RKO (cell line): ENCODE data around the gene EFNA2.
"Not testable (repeated sequence)": the region's sequence is repeated elsewhere in the genome, so short reads cannot be mapped to it uniquely, and the experiment has no call there.

Experiments
- DNase-seq: peaks from one replicate; pipeline ENCODE4 v3.0.0-alpha.2; 2016; ENCODE audit warnings: low spot score

EFNA2 gene

DNA sequence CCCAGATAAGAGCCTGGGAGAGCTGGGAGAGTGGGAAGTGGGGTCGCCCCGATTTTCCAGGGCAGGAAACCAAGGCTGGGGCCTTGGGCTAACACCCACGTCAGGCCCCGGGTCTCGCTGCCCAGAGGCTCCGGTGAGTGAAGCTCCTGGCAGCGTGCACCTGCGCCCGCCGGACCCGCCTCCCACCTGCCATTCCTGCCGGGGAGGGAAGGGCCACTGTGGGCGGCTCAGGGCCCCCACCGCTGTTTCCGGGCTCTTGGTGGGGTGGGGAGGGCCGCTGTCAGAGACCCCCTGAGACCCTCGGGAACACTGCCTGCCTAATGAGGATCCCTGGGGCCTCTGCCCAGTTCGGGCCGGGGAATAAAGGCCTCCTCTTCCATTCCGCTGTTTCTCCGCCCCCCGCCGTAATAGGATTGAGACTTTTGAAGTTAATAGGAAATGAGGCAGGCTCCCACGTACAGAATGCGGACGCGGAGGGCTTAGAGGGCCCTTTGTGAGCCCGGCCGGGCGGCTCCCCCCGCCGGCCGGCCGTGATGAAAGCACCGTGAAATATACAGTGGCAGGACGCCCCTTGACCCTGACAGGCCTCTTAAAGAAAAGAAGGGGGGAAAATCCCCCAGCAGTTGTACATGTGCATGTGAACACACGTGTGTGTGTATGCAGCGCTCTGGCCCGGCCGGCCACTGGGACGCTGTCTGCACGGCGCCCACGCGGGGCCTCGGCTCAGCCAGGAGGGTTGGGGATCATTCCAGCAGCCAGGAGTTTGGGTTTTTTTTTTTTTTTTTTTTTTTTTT, 33.2 kb downstream of the EFNA2 start:
- no peak for DNase-seq

DNA sequence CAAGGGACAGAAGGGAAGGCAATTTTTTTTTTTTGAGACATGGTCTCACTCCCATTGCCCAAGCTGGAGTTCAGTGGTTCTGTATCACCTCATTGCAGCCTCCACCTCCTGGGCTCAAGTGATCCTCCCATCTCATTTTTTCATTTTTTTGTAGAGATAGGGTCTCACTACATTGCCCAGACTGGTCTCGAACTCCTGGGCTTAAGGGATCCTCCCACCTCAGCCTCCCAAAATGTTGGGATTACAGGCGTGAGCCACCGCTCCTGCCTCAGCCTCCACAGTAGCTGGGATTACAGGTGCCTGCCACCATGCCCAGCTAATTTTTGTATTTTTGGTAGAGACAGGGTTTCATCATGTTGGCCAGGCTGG, 34.6 kb downstream of the EFNA2 start:
- not testable (repeated sequence) for DNase-seq

DNA sequence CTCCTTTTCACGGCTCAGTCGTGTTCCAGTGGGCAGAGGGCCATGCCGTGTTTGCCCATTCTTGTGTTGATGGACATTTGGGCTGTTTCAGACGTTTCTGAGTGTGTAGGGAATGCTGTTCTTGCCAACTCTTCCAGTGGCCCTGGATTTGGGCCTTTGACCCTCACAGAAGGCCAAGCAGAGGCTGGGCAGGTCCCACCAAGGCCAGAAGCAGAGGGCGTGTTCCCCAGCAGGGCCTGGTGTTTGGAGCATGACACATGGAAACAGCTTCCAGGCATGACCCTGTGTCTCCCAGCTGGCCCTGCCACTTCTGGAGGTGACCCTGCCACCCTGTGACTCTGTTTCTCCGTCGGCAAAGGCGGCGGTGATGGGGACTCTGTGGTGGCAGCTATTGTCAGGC, 35.9 kb downstream of the EFNA2 start:
- no peak for DNase-seq

DNA sequence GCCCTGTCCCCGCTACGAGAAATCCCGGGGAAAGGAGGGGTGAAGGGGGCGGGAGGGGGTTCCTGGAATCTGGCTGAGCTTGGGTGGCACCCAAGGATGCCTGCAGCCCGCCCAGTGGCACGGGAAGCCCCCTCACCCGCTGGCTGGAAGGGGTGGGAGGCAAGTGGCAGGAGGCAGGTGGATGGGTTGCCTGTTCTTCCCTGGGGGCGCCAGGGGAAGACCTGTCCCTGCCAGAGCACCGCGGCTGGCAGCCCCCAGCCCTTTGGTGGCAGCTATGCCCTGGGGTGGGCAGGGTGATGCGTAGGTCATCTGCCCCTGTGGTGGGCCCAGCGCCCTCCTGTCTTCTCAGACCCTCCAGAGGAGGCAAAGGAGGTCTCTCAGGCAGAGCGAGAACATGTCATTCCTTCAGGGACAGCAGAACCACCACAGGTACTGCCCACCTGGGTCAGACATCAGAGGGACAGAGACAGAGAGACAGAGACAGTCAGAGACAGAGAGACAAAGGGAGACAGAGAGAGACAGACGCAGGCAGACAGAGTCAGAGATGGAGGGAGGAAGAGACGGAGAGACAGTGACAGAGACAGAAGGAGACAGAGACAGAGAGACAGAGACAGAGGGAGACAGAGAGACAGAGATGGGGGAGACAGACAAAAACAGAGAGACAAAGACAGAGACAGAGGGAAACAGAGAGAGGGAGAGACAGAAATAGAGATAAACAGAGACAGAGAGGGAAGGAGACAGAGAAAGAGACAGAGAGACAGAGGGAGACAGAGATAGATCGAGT, 36.7 kb downstream of the EFNA2 start:
- no peak for DNase-seq

DNA sequence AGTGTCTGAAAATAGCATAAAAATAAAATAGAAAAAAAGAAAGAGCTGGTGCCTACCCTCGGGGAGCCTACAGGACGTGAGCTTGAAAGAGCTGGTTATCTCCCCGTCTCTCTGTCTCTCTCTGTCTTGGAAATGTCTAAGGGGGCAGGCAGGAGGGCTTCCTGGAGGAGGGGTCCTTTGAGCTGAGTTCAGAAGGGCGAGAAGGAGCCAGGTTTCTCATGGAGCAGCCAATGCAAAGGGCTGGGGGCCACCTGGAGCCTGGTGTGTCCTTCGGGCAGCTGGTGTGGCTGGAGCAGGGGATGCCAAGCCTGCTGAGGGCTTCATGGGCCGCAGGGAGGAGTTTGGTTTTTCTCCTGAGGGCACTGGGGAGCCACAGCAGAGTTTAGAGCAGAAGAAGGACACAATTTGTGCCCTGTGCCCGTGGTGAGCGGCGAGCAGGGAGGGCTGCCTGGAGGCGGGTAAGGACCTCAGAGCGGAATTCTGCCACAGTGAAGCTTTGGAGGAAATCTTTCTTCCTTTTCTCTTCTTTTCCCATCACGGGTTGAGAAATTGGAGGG, 38.7 kb downstream of the EFNA2 start:
- no peak for DNase-seq

DNA sequence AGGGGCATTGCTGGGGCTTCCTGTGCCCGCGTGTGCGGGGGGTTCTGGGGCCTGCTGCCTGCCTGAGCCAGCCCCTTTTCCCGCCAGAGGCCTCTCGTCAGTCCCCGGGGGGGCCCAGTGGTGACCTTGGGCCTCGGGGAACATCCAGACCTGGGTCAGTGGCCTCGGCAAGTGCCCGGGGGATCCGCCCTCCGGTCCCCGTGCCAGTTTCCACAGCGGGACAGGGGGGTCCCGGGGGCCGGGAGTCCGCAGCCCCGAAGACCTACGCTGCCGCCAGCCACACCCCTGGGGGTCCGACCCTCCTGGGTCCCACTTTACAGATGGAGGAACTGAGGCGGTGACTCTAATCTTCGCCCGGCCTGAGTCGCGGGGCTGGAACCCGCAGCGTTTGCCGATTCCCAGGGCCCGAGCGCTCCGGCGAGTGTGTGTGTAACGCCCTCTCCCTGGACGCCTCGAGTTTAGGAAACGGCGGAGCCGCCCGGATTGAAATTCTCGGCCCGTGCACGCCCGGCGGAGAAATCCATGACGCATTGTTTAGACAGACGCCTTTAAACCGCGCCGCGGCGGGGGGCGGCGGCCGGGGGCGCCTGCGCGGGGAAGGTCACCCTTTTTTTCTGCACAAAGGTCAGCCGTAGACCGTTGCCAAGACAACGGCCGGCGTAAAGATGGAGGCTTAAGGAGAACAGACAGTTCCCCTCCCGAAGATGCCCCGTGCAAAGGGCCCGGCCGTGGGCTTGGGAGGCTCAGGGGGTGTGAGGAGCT, 39.3 kb downstream of the EFNA2 start:
- DNase-seq, result peak; percentile 71

DNA sequence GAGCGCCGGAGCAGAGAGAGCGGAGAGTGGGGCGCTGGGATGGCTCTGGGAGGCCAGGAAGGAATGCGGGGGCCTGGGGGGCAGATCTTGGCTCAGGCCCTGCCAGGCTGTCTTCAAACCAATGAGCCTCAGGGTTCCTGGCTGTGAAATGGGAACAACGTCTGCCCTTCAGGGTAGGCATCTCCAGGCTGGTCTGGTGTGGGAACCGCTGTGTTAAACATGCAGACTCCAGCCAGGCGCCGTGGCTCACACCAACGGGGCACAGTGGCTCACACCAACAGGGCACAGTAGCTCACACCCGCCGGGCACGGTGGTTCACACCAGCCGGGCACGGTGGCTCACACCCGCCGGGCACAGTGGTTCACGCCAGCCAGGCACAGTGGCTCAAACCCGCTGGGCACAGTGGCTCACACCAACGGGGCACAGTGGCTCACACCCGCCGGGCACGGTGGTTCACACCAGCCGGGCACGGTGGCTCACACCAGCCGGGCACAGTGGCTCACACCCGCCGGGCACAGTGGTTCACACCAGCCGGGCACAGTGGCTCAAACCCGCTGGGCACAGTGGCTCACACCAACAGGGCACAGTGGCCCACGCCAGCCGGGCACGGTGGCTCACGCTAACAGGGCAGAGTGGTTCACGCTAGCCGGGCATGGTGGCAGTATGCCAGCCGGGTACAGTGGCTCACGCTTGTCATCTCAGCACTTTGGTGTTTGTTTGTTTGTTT, 40.1 kb downstream of the EFNA2 start:
- DNase-seq, result no peak

DNA sequence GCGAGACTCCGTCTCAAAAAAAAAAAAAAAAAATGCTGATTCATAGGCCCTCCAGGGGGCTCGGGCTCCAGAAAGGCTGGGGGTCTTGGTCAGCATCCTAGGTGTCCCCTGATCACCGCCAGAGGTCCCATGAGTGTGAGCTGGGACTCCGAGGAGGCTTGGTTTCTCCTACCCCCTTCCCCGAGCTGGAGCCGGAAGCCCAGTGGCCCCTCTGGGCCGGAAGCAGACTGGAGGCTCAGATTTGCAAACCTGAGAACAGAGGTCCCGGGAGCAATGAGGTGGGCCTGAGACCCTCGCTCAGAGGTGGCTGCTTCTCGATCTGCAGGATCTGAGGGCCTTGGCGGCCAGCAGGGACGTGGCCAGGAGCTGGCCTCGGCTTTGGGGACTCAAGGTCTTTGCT, 41.5 kb downstream of the EFNA2 start:
- DNase-seq, result no peak

DNA sequence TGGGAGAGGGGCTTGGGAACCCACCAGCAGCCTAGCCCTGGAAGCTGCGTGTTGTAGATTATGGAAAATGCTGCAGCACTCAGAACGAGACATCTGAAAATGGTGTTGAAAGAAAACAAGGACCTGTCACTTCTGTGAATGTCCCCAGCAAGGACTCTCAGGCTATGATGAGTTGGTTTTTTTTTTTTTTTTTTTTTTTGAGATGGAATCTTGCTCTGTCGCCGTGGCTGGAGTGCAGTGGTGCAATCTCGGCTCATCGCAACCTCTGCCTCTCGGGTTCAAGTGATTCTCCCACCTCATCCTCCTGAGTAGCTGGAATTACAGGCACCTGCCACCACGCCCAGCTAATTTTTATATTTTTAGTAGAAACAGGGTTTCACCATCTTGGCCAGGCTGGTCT, 46.5 kb downstream of the EFNA2 start:
- not testable (repeated sequence) for DNase-seq

DNA sequence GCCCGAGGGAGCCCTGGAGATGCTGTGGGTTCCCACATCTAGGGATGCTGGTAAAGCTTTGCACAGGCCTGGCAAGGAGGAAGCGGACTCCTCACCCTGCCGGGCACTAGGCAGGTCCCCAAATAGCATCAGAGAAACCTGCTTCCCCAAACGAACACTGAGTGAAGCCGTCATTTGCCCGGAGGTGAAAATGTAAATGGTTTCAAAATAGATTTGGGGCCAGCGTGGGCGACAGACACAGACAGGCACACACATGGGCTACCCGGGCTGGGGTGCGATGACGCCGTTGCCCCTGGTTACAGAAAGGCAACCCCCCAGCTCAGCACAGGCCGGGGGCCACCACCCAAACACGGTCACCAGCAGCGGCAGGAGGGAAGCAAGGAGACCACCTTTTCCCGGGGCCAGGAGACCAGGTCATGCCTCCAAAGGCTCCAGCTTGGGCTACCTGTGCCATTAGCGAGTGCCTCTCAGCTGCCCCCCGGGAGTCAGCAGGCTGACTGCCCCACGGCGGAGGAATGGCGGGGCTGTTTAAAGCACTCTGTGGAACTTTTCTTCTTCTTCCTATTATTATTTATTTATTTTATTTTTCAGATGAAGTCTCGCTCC, 50.5 kb downstream of the EFNA2 start:
- DNase-seq, result no peak

DNA sequence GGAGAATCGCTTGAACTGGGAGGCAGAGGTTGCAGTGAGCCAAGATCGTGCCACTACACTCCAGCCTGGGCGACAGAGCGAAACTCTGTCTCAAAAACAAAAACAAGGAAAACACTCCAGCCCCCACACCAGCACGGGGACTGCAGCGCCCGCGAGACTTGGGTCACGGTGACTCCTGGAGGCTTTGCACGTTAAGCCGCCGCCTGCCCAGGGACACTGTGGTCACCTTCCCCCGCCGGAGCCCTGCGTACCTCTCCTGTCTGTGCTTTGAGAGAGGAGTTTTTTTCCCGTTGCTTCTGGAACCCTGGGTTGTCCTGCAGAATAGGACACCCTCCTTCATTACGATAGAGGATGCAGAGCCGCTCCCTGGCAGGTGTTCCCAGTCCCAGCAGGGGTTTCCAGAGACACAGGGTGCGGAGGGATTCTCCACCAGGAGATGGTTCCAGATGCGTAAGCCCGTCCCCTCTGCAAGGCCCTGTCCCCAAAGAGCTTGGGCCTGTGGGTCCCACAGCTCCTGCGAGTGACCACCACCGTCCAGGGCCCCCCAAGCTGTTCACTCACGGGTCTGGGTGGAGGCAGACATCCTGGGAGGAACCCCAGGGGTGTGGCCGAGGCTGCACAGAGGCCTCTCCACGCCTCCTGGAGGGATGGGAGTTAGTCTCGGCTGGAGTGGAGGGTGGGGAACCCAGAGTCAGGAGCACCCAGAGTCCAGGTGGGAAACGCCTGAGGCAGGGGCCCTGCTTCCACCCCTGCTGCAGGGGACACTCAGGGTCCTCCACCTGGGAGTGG, 55.2 kb downstream of the EFNA2 start:
- no peak for DNase-seq

DNA sequence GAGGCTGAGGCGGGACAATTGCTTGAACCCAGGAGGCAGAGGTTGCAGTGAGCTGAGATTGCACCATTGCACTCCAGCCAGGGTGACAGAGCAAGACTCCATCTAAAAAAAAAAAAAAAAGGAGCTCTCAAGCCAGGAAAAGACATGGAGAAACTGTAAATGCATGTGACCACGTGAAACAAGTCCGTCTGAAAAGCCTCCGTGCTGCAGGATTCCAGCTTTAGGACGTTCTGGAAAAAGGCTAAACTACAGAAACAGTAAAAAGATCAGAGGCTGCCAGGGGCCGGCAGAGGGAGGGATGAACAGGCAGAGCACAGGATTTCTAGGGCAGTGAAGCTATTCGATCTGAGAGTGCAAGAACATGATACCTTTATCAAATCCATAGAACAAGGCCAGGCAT, 57.4 kb downstream of the EFNA2 start:
- DNase-seq, result no peak

DNA sequence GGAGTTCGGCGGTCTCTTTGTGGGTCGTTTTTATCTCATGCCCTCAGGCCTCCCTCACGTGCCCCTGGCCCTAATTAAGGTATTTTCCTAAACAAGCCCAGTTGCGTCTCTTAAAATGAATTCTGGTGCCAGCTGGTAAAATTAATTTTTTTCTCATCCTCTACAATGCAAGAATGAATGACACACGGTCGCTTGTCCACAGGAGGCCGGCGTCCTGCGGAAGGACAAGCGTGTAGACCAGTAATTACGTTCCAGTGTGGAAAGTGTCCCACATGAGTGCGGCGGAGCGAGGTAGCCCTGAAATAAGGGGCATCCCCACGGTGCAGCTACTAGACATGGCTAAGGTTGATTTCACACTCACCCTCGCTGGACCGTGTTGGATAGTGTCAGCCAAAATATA, 63.5 kb downstream of the EFNA2 start:
- DNase-seq, result no peak

DNA sequence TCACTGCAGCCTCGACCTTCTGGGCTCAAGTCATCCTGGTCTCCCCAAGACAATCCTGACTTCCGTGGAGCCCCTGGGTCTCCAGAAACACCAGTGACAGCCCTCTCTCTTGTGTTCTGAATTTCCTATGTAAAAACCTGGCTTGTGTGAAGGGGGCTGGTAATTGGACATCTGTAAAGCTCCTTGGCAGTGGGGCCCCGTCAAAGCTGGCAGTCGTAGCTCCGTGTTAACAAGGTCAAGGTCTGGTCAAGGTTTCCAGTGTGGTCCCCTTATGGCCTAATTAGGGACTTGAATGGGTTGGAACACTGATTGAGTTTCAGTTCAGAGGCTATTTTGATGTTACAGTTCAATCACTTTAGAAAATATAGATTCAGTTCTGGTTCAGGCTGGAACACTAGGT, 65.2 kb downstream of the EFNA2 start:
- no peak for DNase-seq
